ENCODE measurements around the gene PIGN. TPM values are rescaled to one million over a fixed set of nuclear protein-coding genes. Genes with fewer than 3 reads are reported as not detected.

Gene PIGN
- total RNA-seq, 2 experiments from 2014 or later: 9.6 to 11.7 TPM

GRCh38 chr18:62024983-62025382, 161.9 kb downstream of the PIGN start:
- no peaks in the 10 kb centered on the region for H3K4me1 Mint-ChIP-seq (ENCODE audit: low read depth)
- no peak overlapping the region for H3K4me3 ChIP-seq (ENCODE audit: low read length)
- no peaks in the 10 kb centered on the region for H3K27me3 ChIP-seq (ENCODE audit: control insufficient read depth in 1 of 2, insufficient read depth in 2 of 2, low read length in 2 of 2)
- no peak for DNase-seq
- no peak overlapping the region for H3K4me3 Mint-ChIP-seq
- H3K4me1 ChIP-seq (ENCODE audit: insufficient read depth, low read length): no peaks in the 10 kb centered on the region
- H3K27ac Mint-ChIP-seq: no peak overlapping the region
- H3K36me3 ChIP-seq (ENCODE audit: insufficient read depth, low read length): no peaks in the 10 kb centered on the region
- CTCF ChIA-PET: no interaction called here
- no peaks in the 10 kb centered on the region for H3K36me3 Mint-ChIP-seq (ENCODE audit: low read depth)
- POLR2A ChIA-PET: no interaction called here
- no peaks in the 10 kb centered on the region for H3K27me3 Mint-ChIP-seq
- no peak overlapping the region for H3K27ac ChIP-seq (ENCODE audit: low read depth in 1 of 2, low read length in 2 of 2)
- H3K9me3 ChIP-seq (ENCODE audit: control insufficient read depth in 1 of 2, insufficient read depth in 1 of 2, low read length in 2 of 2): no peaks in the 10 kb centered on the region
- no peaks in the 10 kb centered on the region for H3K9me3 Mint-ChIP-seq
- intact Hi-C loops (cut with DNase I, micrococcal nuclease): no loop called here
- TF ChIP-seq CTCF (IDR thresholded peaks at IDR 0.05): no peak
- ATAC-seq (ENCODE audit: poor library complexity): no peak

- H3K27ac Mint-ChIP-seq: no peak overlapping the region
- no peaks in the 10 kb centered on the region for H3K4me1 Mint-ChIP-seq (ENCODE audit: low read depth)
- DNase-seq (no peak), ATAC-seq (ENCODE audit: poor library complexity) (no peak)
- CTCF ChIA-PET: interaction anchor here (0.6 to 0.9 kb wide), 2 partner anchors 11 to 15 kb away, joined by 3 to 5 read pairs; no protein-coding TSS in a partner anchor
- no peaks in the 10 kb centered on the region for H3K27me3 ChIP-seq (ENCODE audit: control insufficient read depth in 1 of 2, insufficient read depth in 2 of 2, low read length in 2 of 2)
- H3K9me3 Mint-ChIP-seq: no peaks in the 10 kb centered on the region
- POLR2A ChIA-PET: no interaction called here
- H3K9me3 ChIP-seq (ENCODE audit: control insufficient read depth in 1 of 2, insufficient read depth in 1 of 2, low read length in 2 of 2): no peaks in the 10 kb centered on the region
- no peak overlapping the region for H3K4me3 ChIP-seq (ENCODE audit: low read length)
- H3K36me3 ChIP-seq (ENCODE audit: insufficient read depth, low read length): no peaks in the 10 kb centered on the region
- no peak overlapping the region for H3K4me3 Mint-ChIP-seq
- no peaks in the 10 kb centered on the region for H3K4me1 ChIP-seq (ENCODE audit: insufficient read depth, low read length)
- no peak for TF ChIP-seq CTCF (IDR thresholded peaks at IDR 0.05)
- no peaks in the 10 kb centered on the region for H3K36me3 Mint-ChIP-seq (ENCODE audit: low read depth)
- no peaks in the 10 kb centered on the region for H3K27me3 Mint-ChIP-seq
- no peak overlapping the region for H3K27ac ChIP-seq (ENCODE audit: low read depth in 1 of 2, low read length in 2 of 2)
- intact Hi-C loops (cut with DNase I, micrococcal nuclease): no loop called here
Measured at GRCh38 chr18:62023536-62023935, 163.3 kb downstream of the PIGN start.

GRCh38 chr18:62018759-62019041, 168.2 kb downstream of the PIGN start:
- CTCF ChIA-PET: no interaction called here
- H3K4me1 Mint-ChIP-seq (ENCODE audit: low read depth): no peaks in the 10 kb centered on the region
- POLR2A ChIA-PET: no interaction called here

More at GRCh38 chr18:62018759-62019041, 168.2 kb downstream of the PIGN start:
- H3K27ac ChIP-seq (ENCODE audit: low read depth in 1 of 2, low read length in 2 of 2): no peak overlapping the region
- H3K27ac Mint-ChIP-seq: no peak overlapping the region
- intact Hi-C loops (cut with DNase I, micrococcal nuclease): no loop called here
- H3K27me3 ChIP-seq (ENCODE audit: control insufficient read depth in 1 of 2, insufficient read depth in 2 of 2, low read length in 2 of 2): no peaks in the 10 kb centered on the region
- no peaks in the 10 kb centered on the region for H3K9me3 ChIP-seq (ENCODE audit: control insufficient read depth in 1 of 2, insufficient read depth in 1 of 2, low read length in 2 of 2)
- no peaks in the 10 kb centered on the region for H3K36me3 ChIP-seq (ENCODE audit: insufficient read depth, low read length)
- no peaks in the 10 kb centered on the region for H3K27me3 Mint-ChIP-seq
- H3K4me3 ChIP-seq (ENCODE audit: low read length): no peak overlapping the region
- ATAC-seq (ENCODE audit: poor library complexity) (no peak), DNase-seq (no peak)
- H3K9me3 Mint-ChIP-seq: no peaks in the 10 kb centered on the region
- H3K36me3 Mint-ChIP-seq (ENCODE audit: low read depth): no peaks in the 10 kb centered on the region
- H3K4me1 ChIP-seq (ENCODE audit: insufficient read depth, low read length): no peaks in the 10 kb centered on the region
- no peak overlapping the region for H3K4me3 Mint-ChIP-seq
- no peak for TF ChIP-seq CTCF (IDR thresholded peaks at IDR 0.05)
